BLaER1 treated with 17β-estradiol and CSF1 and Interleukin-3, amounts not matched to agents 10 nM and 100 nM (cell line): ENCODE measurements around the gene TTC1.
"Not testable (repeated sequence)": the region's sequence is repeated elsewhere in the genome, so short reads cannot be mapped to it uniquely, and the experiment has no call there.

Source experiments
- H3K27ac ChIP-seq, 11 experiments: shearing (Covaris generic); formaldehyde crosslinking; 2 replicates each; pipeline ENCODE4 v1.8.1; 2022
- H3K27me3 ChIP-seq, 11 experiments: shearing (Covaris generic); formaldehyde crosslinking; 2 replicates each; pipeline ENCODE4 v1.8.1; 2022
- H3K36me3 ChIP-seq, 11 experiments: shearing (Covaris generic); formaldehyde crosslinking; 2 replicates each; pipeline ENCODE4 v1.8.1; 2022
- H3K4me1 ChIP-seq, 10 experiments: shearing (Covaris generic); formaldehyde crosslinking; 2 replicates each; pipeline ENCODE4 v1.8.1; 2022
- H3K4me2 ChIP-seq, 11 experiments: shearing (Covaris generic); formaldehyde crosslinking; 2 replicates each; pipeline ENCODE4 v1.8.1; 2022
- H3K4me3 ChIP-seq, 10 experiments: shearing (Covaris generic); formaldehyde crosslinking; 2 replicates each; pipeline ENCODE4 v1.8.1; 2022
- H3K9ac ChIP-seq, 11 experiments: shearing (Covaris generic); formaldehyde crosslinking; 2 replicates each; pipeline ENCODE4 v1.8.1; 2022
- H3K9me3 ChIP-seq, 11 experiments: shearing (Covaris generic); formaldehyde crosslinking; replicated peaks in 1 of 11; 2 replicates each; pipeline ENCODE4 v1.8.1; 2022
- H4K20me1 ChIP-seq, 11 experiments: shearing (Covaris generic); formaldehyde crosslinking; 2 replicates each; pipeline ENCODE4 v1.8.1; 2022
- Cebpa-rat ChIP-seq, 11 experiments: shearing (Covaris generic); IDR thresholded peaks; 2 replicates each; pipeline ENCODE4 v1.8.1; 2022

Gene TTC1, protein sequence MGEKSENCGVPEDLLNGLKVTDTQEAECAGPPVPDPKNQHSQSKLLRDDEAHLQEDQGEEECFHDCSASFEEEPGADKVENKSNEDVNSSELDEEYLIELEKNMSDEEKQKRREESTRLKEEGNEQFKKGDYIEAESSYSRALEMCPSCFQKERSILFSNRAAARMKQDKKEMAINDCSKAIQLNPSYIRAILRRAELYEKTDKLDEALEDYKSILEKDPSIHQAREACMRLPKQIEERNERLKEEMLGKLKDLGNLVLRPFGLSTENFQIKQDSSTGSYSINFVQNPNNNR

DNA sequence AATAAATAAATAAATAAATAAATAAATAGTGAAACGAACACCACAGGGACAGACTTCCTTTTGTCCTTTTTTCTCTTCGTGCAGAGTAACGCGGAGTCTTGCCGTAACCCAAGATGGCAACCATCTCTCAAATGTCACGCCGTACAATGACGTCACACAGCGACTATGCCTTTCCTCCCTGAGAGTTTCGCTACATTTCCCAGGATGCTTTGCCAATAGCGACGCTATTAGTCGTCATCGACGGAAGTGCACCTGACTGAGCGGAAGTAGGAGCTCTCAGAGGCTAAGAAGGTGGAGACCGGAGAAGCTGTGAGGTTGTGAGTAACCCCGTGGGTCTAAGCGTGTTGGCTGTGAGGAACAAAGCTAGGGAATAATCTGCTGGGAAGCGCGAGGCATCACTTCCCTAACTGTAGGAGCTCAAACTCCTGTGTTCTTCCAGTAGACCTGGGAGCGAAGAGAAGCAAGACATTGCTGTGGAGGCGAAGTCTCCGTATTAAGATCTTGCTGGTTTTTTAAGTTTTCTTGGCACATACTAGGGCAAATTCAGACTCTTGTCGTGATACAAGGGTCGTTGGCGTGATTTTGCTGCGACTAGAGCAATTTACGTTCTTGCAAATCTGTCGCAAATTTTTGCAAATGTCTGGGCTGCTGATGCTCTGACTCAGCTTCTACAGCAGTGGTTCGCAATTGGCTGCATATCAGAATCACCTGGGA, at the start of gene TTC1:
Gene TTC1 (plus strand): TSS at position 263 of the 714 bp plus-strand sequence. CDS start 1,390 bp downstream, outside the sequence.
- 0 out of 22 replicates have a peak, but pooled peaks of 1 of the 11 experiments have one; percentile 12 for TF ChIP-seq Cebpa-rat (IDR thresholded peaks at IDR 0.05)
- Histone ChIP-seq H3K27me3 (no peaks in the 10 kb centered on the region), H3K9ac (peak within 1 kb of the TSS; percentile 73 to 90 (median 82)), H3K36me3 (peaks cover 22 to 38% (median 34%) of the 10 kb centered on the region in 11 experiments), H3K9me3 (no peaks in the 10 kb centered on the region), H3K4me2 (peak within 1 kb of the TSS; percentile 81 to 99 (median 93)), H4K20me1 (peaks cover 0 to 25% (median 4%) of the 10 kb centered on the region in 11 experiments; a peak in 9 of 22 replicates), H3K4me3 (peak within 1 kb of the TSS; percentile 75 to 91 (median 84)), H3K4me1 (peaks cover 18 to 28% (median 22%) of the 10 kb centered on the region in 10 experiments), H3K27ac (peak within 1 kb of the TSS; percentile 66 to 88 (median 77))

GRCh38 chr5:159961176-159962160, 47.5 kb upstream of the TTC1 start:
- H3K4me2 ChIP-seq: no peak overlapping the region
- H3K36me3 ChIP-seq: no peaks in the 10 kb centered on the region
- no peaks in the 10 kb centered on the region for H3K27me3 ChIP-seq
- H3K4me1 ChIP-seq: peaks cover 0 to 4% (median 0%) of the 10 kb centered on the region in 10 experiments; a peak in 1 of 20 replicates
- no peak overlapping the region for H3K27ac ChIP-seq
- H4K20me1 ChIP-seq: no peaks in the 10 kb centered on the region
- H3K9me3 ChIP-seq: no peaks in the 10 kb centered on the region
- H3K4me3 ChIP-seq: no peak overlapping the region
- H3K9ac ChIP-seq: no peak overlapping the region
- TF ChIP-seq Cebpa-rat (IDR thresholded peaks at IDR 0.05): no peak

DNA sequence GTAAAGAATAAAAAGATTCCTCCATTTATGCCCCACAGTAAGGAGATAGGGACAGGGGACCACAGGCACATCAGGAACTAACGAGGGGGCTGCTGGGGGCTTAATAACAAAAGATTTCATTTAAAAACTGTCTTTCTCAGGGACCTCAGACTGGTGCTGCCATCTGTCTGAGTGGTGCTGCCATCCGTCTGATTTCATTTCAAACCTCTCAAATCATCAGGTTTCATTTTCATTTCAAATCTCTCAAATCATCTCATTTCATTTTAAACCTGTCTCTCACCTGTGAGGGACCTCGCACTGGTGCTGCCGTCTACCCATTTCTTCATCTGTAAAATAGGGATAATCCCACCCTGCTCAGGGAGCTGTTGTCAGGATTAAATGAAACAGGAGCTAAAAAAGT, 46.7 kb upstream of the TTC1 start:
- no peak overlapping the region for H3K27ac ChIP-seq
- H3K9ac ChIP-seq: no peak overlapping the region
- TF ChIP-seq Cebpa-rat (IDR thresholded peaks at IDR 0.05): no peak
- H4K20me1 ChIP-seq: no peaks in the 10 kb centered on the region
- no peaks in the 10 kb centered on the region for H3K27me3 ChIP-seq
- no peak overlapping the region for H3K4me3 ChIP-seq
- H3K4me1 ChIP-seq: peaks cover 0 to 4% (median 0%) of the 10 kb centered on the region in 10 experiments; a peak in 1 of 20 replicates
- no peaks in the 10 kb centered on the region for H3K36me3 ChIP-seq
- H3K4me2 ChIP-seq: no peak overlapping the region
- H3K9me3 ChIP-seq: no peaks in the 10 kb centered on the region

DNA sequence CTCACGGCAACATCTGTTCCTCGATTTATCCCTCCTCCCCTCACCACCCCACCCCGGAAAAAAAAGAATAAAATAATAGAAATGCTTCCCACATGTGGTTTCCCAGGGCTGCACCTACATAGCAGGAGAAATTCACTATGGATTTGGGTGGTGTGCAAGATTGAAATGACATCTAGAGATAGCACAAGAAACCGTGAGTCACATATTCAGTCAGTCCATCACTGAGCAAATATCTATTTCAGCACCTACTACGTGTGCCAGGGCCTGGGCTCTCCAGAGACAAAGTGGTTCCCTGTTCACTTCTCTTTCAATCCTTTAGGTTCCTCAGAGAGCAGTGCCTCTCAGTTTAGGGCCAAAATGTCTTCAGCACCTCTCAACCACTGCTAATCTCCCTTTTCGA, 45.0 kb upstream of the TTC1 start:
- Histone ChIP-seq H4K20me1 (no peaks in the 10 kb centered on the region), H3K9me3 (no peaks in the 10 kb centered on the region), H3K27me3 (peaks cover 0 to 4% (median under 1%) of the 10 kb centered on the region in 11 experiments; a peak in 6 of 22 replicates), H3K9ac (no peak overlapping the region), H3K4me1 (peaks cover 0 to 4% (median 0%) of the 10 kb centered on the region in 10 experiments; a peak in 1 of 20 replicates), H3K4me2 (no peak overlapping the region), H3K4me3 (no peak overlapping the region), H3K27ac (no peak overlapping the region), H3K36me3 (no peaks in the 10 kb centered on the region)
- TF ChIP-seq Cebpa-rat (IDR thresholded peaks at IDR 0.05): no peak

- Histone ChIP-seq H3K4me2 (peak overlapping the region in 2 of 11 experiments; percentile 21 to 22; a peak in 1 of 22 replicates), H4K20me1 (no peaks in the 10 kb centered on the region), H3K9ac (no peak overlapping the region), H3K36me3 (no peaks in the 10 kb centered on the region), H3K4me3 (no peak overlapping the region), H3K27me3 (peaks cover 3 to 16% (median 11%) of the 10 kb centered on the region in 11 experiments; a peak in 21 of 22 replicates), H3K27ac (no peak overlapping the region), H3K4me1 (peaks cover 0 to 4% (median 0%) of the 10 kb centered on the region in 10 experiments; a peak in 1 of 20 replicates), H3K9me3 (no peaks in the 10 kb centered on the region)
- no peak for TF ChIP-seq Cebpa-rat (IDR thresholded peaks at IDR 0.05)
Observed at GRCh38 chr5:159965031-159965837, 43.7 kb upstream of the TTC1 start.

DNA sequence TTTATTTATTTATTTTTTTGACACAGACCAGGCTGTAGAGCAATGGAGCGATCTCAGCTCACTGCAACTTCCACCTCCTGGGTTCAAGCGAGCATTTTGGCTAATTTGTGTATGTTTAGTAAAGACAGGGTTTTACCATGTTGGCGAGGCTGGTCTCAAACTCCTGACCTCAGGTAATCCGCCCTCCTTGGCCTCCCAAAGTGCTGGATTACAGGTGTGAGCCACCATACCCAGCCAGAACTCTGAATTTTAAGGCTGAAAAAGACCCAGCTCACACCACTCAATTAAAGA, 43.2 kb upstream of the TTC1 start:
- H3K9ac ChIP-seq, H3K4me1 ChIP-seq, H3K4me3 ChIP-seq, H3K4me2 ChIP-seq, H3K27ac ChIP-seq, H4K20me1 ChIP-seq, H3K36me3 ChIP-seq, H3K9me3 ChIP-seq: not testable (repeated sequence)
- peaks cover 9 to 22% (median 16%) of the 10 kb centered on the region in 11 experiments for H3K27me3 ChIP-seq

DNA sequence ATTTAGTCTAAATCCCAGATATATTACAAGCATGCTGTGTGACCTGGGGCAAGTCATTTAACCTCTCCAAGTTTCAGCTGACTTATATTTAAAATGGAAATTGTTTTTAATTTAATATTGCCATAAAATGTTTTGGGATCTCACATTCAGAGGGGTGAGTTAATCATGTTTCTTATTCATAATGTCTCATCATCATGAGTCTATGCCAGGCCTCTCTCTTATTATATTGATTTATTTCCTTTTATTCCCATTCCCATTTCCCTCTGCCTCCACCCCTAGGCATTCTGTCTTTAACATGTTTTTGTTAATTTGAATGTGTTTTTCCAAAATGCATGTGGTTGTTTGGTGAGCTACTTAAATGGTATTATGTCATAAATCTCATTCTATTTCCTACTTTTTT, 39.0 kb upstream of the TTC1 start:
- Histone ChIP-seq H3K4me2 (no peak overlapping the region), H4K20me1 (no peaks in the 10 kb centered on the region; a peak in 1 of 22 replicates), H3K9ac (no peak overlapping the region), H3K36me3 (no peaks in the 10 kb centered on the region), H3K4me3 (no peak overlapping the region), H3K4me1 (peaks cover 0 to 4% (median 0%) of the 10 kb centered on the region in 10 experiments; a peak in 2 of 20 replicates), H3K9me3 (peaks cover 0 to 16% (median 8%) of the 10 kb centered on the region in 11 experiments; a peak in 5 of 22 replicates), H3K27ac (no peak overlapping the region), H3K27me3 (peaks cover 41 to 64% (median 56%) of the 10 kb centered on the region in 11 experiments)
- TF ChIP-seq Cebpa-rat (IDR thresholded peaks at IDR 0.05): no peak

GRCh38 chr5:159971038-159971437, 37.9 kb upstream of the TTC1 start:
- peaks cover 41 to 65% (median 57%) of the 10 kb centered on the region in 11 experiments for H3K27me3 ChIP-seq
- H3K9me3 ChIP-seq: peaks cover 0 to 16% (median 8%) of the 10 kb centered on the region in 11 experiments; a peak in 5 of 22 replicates
- no peaks in the 10 kb centered on the region; a peak in 1 of 22 replicates for H4K20me1 ChIP-seq
- no peak overlapping the region for H3K9ac ChIP-seq
- H3K4me1 ChIP-seq: peaks cover 0 to 4% (median 0%) of the 10 kb centered on the region in 10 experiments; a peak in 1 of 20 replicates
- H3K27ac ChIP-seq: no peak overlapping the region
- no peak overlapping the region for H3K4me2 ChIP-seq
- no peaks in the 10 kb centered on the region for H3K36me3 ChIP-seq
- H3K4me3 ChIP-seq: no peak overlapping the region
- no peak for TF ChIP-seq Cebpa-rat (IDR thresholded peaks at IDR 0.05)
